HEK293 (cell line): ENCODE data around the gene KLHDC9.

Experiments
- GFI1B ChIP-seq: fragments of 450-650 bp; formaldehyde crosslinking; IDR thresholded peaks from 2 replicates; pipeline ENCODE4 v1.5.1; 2016; ENCODE audit warnings: missing biosample characterization, missing genetic modification characterization
- IKZF3 ChIP-seq: fragments of 450-650 bp; IDR thresholded peaks from 2 replicates; pipeline ENCODE4 v1.5.0; 2018; ENCODE audit warnings: missing biosample characterization, mild to moderate bottlenecking, missing genetic modification characterization, moderate library complexity
- KLF10 ChIP-seq: fragments of 450-650 bp; IDR thresholded peaks from 2 replicates; pipeline ENCODE4 v1.5.1; 2018; ENCODE audit warnings: missing biosample characterization, mild to moderate bottlenecking, missing genetic modification characterization
- REST ChIP-seq: fragments of 450-650 bp; formaldehyde crosslinking; IDR thresholded peaks from 2 replicates; pipeline ENCODE4 v1.5.1; 2016; ENCODE audit warnings: missing biosample characterization, missing genetic modification characterization
- TSHZ1 ChIP-seq: fragments of 450-650 bp; formaldehyde crosslinking; IDR thresholded peaks from 2 replicates; pipeline ENCODE4 v1.5.1; 2016; ENCODE audit warnings: missing biosample characterization, missing genetic modification characterization, borderline replicate concordance
- ZBTB7A ChIP-seq: fragments of 450-650 bp; formaldehyde crosslinking; IDR thresholded peaks from 2 replicates; pipeline ENCODE4 v1.5.1; 2016; ENCODE audit warnings: low read depth, missing biosample characterization, missing genetic modification characterization
- ZNF132 ChIP-seq: fragments of 450-650 bp; formaldehyde crosslinking; IDR thresholded peaks from 2 replicates; pipeline ENCODE4 v1.5.1; 2017; ENCODE audit warnings: missing biosample characterization, missing genetic modification characterization, borderline replicate concordance
- ZNF146 ChIP-seq: fragments of 450-650 bp; formaldehyde crosslinking; IDR thresholded peaks from 2 replicates; pipeline ENCODE4 v1.5.1; 2016; ENCODE audit warnings: missing biosample characterization, missing genetic modification characterization
- ZNF148 ChIP-seq: fragments of 450-650 bp; formaldehyde crosslinking; IDR thresholded peaks from 2 replicates; pipeline ENCODE4 v1.5.0; 2017; ENCODE audit warnings: missing biosample characterization, missing genetic modification characterization, borderline replicate concordance
- ZNF174 ChIP-seq: fragments of 450-650 bp; formaldehyde crosslinking; IDR thresholded peaks from 2 replicates; pipeline ENCODE4 v1.5.0; 2017; ENCODE audit warnings: missing biosample characterization, mild to moderate bottlenecking, missing genetic modification characterization
- ZNF324 ChIP-seq: fragments of 450-650 bp; formaldehyde crosslinking; IDR thresholded peaks from 2 replicates; pipeline ENCODE4 v1.5.1; 2016; ENCODE audit warnings: missing biosample characterization, missing genetic modification characterization
- ZNF350 ChIP-seq: fragments of 450-650 bp; formaldehyde crosslinking; IDR thresholded peaks from 2 replicates; pipeline ENCODE4 v1.5.0; 2017; ENCODE audit warnings: missing biosample characterization, mild to moderate bottlenecking, missing genetic modification characterization
- ZNF394 ChIP-seq: fragments of 450-650 bp; formaldehyde crosslinking; IDR thresholded peaks from 2 replicates; pipeline ENCODE4 v1.5.1; 2016; ENCODE audit warnings: missing biosample characterization, missing genetic modification characterization, mild to moderate bottlenecking, moderate library complexity, borderline replicate concordance
- ZNF518A ChIP-seq: fragments of 450-650 bp; formaldehyde crosslinking; conservative IDR thresholded peaks from 2 replicates; pipeline ENCODE4 v1.5.1; 2016; ENCODE audit warnings: low read depth, missing biosample characterization, missing genetic modification characterization
- ZNF544 ChIP-seq: fragments of 450-650 bp; formaldehyde crosslinking; IDR thresholded peaks from 2 replicates; pipeline ENCODE4 v1.5.0; 2017; ENCODE audit warnings: missing biosample characterization, missing genetic modification characterization
- ZNF571 ChIP-seq: fragments of 450-650 bp; formaldehyde crosslinking; IDR thresholded peaks from 2 replicates; pipeline ENCODE4 v1.5.0; 2017; ENCODE audit warnings: missing biosample characterization, missing genetic modification characterization
- ZNF626 ChIP-seq: fragments of 450-650 bp; sonication (Bioruptor Pico); formaldehyde crosslinking; IDR thresholded peaks from 2 replicates; pipeline ENCODE4 v1.5.1; 2018; ENCODE audit warnings: missing biosample characterization, missing genetic modification characterization, inconsistent platforms
- ZNF677 ChIP-seq: fragments of 450-650 bp; IDR thresholded peaks from 2 replicates; pipeline ENCODE4 v1.5.0; 2018; ENCODE audit warnings: missing biosample characterization, mild to moderate bottlenecking, missing genetic modification characterization, moderate library complexity
- ZNF704 ChIP-seq: fragments of 450-650 bp; formaldehyde crosslinking; IDR thresholded peaks from 2 replicates; pipeline ENCODE4 v1.5.1; 2016; ENCODE audit warnings: missing biosample characterization, missing genetic modification characterization
- ZNF837 ChIP-seq: fragments of 450-650 bp; formaldehyde crosslinking; IDR thresholded peaks from 2 replicates; pipeline ENCODE4 v1.5.1; 2016; ENCODE audit warnings: missing biosample characterization, missing genetic modification characterization
- ZSCAN30 ChIP-seq: fragments of 450-650 bp; IDR thresholded peaks from 2 replicates; pipeline ENCODE4 v1.5.1; 2018; ENCODE audit warnings: missing biosample characterization, mild to moderate bottlenecking, missing genetic modification characterization, moderate library complexity

Gene KLHDC9

GRCh38 chr1:161132410-161133219 lies 34.5 kb downstream of the KLHDC9 start, which contains the start of gene DEDD (continued):
- TF ChIP-seq ZNF518A (tag by site-specific recombination) (peak; percentile 57; the same call in 1 of the 2 replicates), ZNF174 (tag by site-specific recombination) (no peak), ZNF146 (tag by site-specific recombination) (no peak), ZNF148 (tag by site-specific recombination) (no peak), ZNF704 (tag by site-specific recombination) (no peak), ZNF677 (tag by site-specific recombination) (no peak), IKZF3 (tag by site-specific recombination) (peak; percentile 94), ZNF837 (tag by site-specific recombination) (no peak), ZNF132 (tag by site-specific recombination) (no peak), ZNF394 (tag by site-specific recombination) (peak; percentile 59; the same call in 1 of the 2 replicates), ZNF626 (tag by site-specific recombination) (no peak; the same call in 1 of the 2 replicates), ZBTB7A (tag by site-specific recombination) (no peak; the same call in 1 of the 2 replicates), ZNF324 (tag by site-specific recombination) (no peak; the same call in 1 of the 2 replicates), ZNF350 (tag by site-specific recombination) (no peak), ZNF571 (tag by site-specific recombination) (no peak), KLF10 (tag by site-specific recombination) (peak; percentile 50), REST (tag by site-specific recombination) (0 out of 2 replicates have a peak, but pooled peaks have one; percentile 21), ZSCAN30 (tag by site-specific recombination) (peak; percentile 99), TSHZ1 (no peak), ZNF544 (no peak), GFI1B (tag by site-specific recombination) (0 out of 2 replicates have a peak, but pooled peaks have one; percentile 3)
